ENCODE results near the gene R3HDM2.

DNA sequence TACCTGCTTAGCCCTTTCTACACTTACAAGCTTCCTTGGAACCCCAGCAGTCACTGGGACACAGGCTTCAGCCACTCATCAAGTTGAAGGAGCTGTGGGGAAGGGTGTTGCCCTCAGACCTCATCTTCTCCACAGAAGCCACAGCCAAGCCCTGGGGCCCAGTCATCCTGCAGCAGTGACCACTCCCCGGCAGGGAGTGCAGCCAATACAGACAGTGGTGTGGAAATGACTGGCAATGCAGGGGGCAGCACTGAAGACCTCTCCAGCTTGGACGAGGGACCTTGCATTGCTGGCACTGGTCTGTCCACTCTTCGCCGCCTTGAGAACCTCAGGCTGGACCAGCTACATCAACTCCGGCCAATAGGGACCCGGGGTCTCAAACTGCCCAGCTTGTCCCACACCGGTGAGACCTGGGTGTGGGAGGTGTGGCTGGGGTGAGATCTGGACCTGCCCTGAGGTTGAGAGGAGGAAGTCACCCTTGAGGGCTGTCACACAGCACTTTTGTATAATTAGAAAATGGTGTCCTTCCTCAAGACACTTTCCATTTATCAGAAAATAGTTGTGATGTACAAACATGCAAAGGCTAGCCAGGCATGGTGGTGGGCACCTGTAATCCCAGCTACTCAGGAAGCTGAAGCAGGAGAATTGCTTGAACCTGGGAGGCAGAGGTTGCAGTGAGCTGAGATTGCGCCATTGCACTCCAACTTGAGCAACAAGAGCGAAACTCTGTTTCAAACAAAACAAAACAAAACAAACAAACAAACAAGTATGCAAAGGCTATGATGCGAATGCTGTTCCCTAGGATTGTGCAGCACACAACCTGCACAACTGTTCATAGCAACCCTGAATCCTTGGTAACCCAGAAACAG lies 38.7 kb upstream of the R3HDM2 start:
- TF ChIP-seq, protein P1, sequence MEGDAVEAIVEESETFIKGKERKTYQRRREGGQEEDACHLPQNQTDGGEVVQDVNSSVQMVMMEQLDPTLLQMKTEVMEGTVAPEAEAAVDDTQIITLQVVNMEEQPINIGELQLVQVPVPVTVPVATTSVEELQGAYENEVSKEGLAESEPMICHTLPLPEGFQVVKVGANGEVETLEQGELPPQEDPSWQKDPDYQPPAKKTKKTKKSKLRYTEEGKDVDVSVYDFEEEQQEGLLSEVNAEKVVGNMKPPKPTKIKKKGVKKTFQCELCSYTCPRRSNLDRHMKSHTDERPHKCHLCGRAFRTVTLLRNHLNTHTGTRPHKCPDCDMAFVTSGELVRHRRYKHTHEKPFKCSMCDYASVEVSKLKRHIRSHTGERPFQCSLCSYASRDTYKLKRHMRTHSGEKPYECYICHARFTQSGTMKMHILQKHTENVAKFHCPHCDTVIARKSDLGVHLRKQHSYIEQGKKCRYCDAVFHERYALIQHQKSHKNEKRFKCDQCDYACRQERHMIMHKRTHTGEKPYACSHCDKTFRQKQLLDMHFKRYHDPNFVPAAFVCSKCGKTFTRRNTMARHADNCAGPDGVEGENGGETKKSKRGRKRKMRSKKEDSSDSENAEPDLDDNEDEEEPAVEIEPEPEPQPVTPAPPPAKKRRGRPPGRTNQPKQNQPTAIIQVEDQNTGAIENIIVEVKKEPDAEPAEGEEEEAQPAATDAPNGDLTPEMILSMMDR (IDR thresholded peaks at IDR 0.05; ENCODE audit: low read depth, low read length) = no peak
- TF ChIP-seq POLR2A (IDR thresholded peaks at IDR 0.05; ENCODE audit: extremely low read depth, insufficient read length) (no peak), MYC (IDR thresholded peaks at IDR 0.05; ENCODE audit: low read depth, low read length) (no peak)
- TF ChIP-seq, protein P2, sequence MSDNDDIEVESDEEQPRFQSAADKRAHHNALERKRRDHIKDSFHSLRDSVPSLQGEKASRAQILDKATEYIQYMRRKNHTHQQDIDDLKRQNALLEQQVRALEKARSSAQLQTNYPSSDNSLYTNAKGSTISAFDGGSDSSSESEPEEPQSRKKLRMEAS (IDR thresholded peaks at IDR 0.05; ENCODE audit: low read depth, low read length) = no peak
